ELR (cell line): ENCODE data around the gene PVALB.
A peak's percentile ranks its signal among the peaks of the same experiment; 100 is the strongest.

Experiments used
- DNase-seq: peaks from one replicate; pipeline ENCODE4 v3.0.0-alpha.2; 2015; ENCODE audit warnings: low read depth

PVALB gene

DNA sequence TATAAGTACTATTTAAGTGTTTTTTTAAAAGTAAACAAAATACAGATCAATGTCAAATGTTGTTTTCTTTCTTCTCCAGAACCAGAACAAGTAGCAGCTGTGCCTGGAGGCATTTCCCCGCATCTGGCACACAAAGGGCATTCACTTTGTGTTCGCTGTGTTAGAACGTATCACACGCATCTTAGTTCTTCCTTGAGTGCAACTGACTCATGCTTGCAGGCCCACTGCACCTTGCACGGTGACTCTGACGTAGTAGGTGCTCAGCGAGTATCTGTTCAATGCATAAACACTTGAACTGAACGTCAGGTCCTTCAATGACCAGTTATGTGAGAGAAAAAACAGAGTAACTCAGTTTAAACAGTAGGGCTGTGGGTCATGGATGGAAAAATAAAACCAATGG, 44.4 kb downstream of the PVALB start:
- no peak for DNase-seq

DNA sequence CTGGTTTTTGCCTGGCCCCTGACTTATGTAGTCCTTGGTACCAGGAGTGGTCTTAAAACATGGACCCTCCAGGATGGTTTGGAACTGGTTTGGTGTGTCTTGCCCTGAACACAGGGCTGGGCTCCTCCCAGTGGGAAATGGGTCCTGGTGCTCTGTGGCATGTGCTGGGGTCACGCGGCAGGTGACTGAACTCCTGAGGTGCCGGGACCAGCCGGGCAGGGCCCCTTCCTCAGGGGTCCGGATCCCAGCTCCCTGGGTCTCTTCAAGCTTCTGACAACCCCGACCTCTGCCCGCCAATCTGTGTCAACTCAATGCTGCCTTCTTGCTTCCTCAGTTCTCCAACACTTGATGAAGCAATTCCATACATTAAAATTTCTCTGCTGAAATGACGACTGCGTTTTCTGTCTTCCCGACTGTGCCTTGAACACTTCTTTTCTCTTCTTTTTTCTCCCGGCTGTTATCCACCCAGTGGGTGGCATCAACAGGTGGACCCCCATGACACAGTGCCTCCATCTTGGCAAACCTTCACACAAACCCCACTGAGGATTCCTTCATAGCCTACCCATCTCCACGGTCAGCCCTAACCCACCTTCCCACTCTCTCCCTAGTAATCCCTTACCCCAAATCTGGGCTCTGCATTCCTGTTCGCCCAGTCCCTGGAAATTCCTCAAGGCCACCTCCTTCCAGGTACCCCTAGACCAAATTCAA, 45.3 kb downstream of the PVALB start:
- DNase-seq, result no peak

DNA sequence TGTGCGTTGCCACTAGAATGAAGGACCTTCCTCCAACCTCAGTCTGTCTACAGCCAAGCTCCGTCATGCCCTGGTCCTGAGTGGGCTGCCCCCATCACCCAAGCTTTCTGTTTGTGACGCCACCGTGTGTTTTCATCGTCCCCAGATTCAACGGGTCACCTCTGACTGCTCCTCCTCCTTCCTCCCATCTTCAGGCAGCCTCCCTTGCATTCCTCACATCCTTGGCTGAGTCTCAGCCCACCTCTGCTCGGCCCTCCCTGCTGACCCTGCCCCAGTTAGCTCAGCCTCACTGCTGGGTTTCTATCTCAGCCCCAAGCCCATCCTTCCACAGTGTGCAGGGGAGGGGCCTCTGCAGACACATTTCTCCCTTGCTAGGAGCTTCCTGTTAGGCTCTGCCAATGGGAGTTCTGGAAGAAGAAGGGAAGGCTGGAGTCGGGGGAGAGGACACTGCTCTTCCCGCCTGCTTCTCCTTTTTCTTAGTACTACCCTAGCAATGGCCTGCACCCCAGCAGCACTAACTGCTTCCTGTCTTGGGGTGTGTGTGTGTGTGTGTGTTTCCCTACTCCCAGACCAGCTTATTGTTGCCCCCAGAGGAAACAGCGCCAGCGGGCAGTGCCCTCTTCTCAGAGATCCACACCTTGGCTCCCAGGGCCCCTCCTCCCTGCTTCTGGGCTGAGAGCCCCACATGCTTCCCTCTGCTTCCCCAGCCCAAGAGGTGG, 46.2 kb downstream of the PVALB start:
- no peak for DNase-seq

DNA sequence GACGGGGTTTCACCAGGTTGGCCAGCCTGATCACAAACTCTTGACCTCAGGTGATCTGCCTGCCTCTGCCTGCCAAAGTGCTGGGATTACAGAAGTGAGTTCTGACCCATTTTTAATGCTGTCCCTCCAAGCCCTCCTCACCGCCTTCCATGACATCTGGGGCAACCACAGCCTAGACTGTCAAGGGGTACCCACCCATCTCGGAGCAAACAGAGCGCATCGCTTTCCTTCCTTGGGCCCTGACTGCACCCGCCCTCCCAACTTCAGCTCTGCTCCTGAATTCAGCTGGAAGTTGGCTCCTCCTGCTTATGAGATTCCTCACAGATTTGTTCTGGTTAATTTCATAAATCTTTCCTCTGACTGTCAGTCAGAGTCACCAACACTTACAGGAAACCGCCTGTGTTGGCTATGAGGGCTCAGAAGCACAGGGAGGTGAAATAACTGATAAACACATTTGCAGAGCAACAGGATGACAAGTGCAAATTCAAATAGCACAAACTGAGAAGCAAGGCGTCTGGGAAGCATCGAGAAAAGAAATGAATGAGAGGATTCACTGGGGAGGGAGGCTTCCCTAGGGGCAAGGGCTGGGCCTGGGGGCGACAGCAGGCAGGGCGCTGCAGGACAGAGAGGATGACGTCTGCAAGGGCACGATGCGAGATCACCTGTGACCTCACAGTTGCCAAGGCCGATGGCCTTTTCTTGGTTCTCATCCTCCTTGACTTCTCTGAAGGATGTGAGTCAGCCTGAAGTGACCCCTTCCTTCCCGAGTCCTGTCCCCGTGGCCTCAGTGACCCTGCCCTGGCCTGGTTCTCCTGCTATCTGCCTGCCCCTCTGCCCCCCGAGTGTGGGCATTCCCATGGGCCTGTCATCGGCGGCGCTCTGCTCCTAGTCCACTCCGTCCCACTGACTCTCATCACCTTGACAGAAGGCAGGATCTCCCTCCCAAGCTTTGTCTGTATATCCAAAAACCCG, 47.0 kb downstream of the PVALB start:
- DNase-seq, result no peak

DNA sequence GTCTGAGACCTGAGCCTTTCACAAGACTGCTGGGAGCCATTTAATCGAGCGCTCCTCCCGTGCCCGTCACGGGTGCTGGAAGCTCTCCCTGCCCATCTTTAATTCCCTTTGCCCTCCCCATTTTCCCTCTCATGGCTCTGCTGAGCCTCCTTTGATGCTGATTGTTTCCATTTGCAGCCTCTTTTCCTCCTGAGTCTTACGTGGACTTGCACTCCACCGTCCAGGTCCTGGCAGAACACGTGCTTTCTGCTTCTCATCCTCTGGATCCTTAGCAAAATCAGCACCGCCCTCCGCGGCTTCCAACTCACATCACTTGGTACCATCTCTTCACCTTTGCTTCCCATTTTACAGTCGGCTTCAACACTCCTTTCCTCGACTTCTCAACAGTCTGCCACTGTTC, 48.2 kb downstream of the PVALB start:
- DNase-seq, result no peak

DNA sequence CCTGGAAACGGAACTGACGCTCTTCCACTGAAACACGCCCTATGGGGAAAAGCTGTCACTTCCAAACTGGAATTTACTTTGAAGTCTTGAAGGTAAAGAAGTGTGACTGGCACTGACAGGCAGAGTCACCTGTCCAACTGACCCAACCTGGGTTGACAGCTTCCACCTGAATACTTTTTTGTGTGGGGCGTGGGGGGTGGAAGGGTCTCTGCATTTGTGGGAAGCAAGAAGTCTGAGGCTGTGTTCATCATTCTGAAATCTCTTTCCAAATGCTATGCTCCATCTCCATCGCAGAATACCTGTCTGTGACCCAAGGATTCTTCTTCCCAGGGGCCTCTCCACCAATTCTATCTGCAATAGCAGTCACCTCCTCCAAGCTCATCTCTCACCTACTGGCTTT, 48.7 kb downstream of the PVALB start:
- no peak for DNase-seq

DNA sequence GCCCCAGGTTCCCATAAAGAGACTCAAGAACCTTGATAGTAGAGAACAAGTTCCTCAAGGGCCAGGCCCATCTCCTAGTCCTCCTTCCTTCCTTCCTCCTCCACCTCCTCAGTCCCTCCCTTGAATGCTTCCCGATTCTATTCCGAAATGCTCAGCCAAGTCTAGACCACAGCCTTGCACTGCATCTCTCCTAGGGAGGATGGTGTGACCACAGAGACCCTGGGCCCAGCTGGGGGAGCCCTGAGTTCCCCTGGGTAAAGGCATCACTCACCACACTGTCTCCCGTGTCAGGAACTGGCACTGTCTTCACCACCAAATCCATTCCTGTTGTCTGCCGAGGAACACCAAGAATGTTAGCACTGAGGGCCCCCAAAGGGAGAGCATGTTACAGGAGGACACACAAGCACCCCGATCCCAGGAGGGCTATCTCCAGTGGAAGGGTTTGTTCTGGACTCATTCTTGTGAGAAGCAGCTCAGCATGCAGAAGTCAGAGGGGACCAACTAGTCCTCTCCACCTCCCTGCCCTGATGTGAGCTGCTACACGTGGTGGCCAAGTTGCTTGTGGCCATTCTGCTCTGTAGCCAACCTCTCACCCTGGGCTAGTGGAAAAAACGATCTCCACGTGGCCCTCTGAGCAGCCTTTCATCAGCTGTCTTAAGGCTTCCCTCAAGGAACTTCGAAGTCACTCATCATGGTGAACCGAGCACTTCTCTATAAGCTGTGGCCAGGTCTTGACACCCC, 49.6 kb downstream of the PVALB start:
- DNase-seq, result no peak

DNA sequence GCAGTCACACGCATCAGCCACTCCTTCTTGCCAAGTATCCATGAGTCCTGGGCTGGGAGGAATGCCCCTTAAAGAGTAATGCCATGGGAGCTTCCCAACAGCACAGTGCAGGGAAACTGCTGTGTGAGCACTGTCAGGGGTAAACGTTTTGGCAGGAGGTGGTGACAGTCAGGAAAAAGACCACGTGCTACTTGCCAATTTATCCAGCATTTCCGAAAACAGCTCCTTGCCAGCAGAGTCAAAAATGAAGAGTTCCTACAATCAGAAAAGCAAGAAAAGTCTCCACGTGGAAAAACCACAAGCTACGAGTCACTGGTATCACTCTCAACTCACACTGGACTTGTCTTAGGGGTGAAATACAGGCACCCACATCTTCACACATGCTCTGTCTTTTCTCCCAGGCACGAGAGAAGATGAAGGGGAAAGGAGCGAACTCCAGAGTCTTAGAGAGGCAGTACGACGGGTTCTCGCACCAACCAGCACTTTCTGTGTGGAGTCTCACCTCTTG, 50.8 kb downstream of the PVALB start:
- peak; percentile 40 for DNase-seq

DNA sequence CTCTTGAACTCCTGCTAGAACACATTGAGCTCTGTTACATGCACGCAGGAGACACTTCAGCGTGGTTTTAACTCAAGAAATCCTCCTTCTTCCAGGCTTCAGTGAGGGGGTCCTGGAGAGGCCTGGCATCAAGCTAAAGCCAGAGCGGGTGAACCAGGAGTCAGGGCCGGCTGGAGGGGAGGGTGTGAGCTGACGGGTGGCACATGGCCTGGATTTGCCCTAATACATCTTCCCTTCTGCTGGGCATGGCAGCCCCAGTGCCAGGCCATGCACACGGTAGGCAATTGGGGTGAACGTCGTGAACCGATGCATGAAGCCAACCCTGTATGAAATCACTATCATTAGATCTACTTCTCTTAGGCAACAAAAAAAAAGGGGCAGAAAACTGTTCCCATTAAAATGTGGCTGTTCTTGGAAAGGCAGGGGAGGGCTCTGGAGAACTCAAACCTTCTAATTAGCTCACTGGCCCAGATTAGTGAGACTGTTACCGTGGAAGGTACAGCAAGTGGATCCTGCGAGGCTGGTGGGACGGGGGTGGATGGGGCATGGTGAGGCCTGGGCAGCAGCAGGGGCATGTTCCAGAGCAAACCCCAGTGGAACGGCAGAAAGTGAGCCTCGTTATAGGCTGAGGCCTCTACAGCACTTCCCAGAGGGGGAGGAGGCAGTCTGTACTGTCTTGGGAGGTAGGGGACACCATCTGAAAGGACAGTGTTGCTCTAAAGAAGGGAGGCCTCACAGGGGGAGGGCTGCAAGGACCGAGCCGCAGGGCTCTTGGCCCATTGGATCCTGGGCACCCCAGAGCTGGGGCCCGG, 51.5 kb downstream of the PVALB start:
- no peak for DNase-seq

DNA sequence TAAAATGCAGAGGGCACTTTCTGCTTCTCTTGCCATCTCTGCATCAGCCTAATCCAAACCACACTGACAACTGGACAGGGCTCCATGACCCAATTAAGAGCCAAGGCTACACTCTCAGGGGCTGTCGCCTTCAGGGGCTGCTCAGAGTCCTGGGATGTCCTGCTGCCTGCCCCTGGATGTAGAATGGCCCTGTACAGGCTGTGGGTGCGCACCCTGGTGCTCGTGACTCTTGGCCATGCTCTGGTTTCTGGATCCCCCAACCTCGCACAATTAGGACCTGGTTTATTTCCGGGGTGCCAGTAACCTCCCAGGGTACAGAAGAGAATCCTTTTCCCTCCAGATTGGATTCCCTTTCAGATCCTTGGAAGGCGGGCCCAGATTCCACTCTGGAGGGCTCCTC, 52.2 kb downstream of the PVALB start:
- no peak for DNase-seq

DNA sequence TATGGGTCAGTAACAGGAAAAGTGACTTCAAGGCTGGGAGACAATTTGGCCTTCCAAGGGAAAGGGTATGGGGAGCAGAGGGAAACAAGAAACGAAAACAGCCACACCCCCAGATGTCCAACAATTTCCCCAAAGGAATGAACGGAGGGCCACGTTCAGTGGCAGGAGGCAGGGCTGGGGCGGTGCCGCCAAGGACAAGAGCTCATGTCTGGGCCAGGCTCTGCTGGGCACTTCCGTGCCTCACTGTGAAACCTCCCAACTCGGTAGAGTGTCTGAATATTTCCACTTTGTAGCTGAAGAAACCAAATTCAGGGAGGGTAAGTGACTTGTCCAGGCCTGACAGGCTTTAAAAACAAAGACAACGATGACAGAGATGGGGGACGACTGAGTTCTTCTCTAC, 52.8 kb downstream of the PVALB start:
- DNase-seq, result no peak

DNA sequence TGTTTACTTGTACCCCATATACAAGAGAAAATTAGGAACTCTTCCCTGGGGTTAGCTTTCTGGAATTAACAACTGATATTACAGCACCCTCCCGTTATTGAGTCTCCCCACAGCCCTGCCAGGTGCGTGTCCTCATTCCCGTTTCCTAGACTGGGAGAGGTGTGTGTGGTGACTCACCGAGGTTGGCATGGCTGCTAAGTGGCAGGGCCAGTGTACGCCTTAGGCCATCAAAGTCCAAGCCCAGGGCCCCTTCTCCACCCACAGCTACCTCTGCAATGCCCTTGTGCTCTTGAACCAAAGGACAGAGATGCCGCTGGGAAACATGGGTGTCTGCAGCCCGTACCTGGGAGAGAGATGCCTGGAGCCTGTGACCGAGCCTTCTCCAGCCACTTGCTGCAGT, 53.3 kb downstream of the PVALB start:
- DNase-seq, result no peak

DNA sequence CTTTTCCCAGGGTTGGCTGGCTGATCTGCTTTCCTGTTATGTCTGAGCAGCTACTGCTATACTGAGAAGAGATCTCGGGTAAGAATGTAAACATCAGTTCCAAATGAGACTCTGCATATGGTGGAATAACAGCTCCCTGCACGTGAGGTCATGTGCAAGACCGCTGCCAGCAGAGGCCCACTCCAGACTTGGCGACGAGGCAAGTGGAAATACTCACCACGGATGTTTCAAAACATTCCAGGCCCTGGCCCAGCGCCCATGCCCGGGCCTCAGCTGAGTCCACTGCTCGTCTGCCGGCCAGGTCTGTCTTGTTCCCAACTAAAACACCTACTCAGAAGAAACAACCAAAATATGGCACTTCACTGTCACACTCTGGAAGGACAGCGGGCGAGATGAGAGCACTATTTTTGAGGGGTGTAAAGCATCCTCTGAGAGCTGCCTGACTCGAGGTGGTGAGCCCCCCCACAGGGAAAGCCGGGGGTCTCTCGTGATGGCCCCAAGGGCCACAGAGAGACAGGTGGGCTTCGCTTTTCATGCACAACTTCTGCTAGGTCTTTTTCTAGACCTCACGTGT, 54.1 kb downstream of the PVALB start:
- DNase-seq, result no peak

DNA sequence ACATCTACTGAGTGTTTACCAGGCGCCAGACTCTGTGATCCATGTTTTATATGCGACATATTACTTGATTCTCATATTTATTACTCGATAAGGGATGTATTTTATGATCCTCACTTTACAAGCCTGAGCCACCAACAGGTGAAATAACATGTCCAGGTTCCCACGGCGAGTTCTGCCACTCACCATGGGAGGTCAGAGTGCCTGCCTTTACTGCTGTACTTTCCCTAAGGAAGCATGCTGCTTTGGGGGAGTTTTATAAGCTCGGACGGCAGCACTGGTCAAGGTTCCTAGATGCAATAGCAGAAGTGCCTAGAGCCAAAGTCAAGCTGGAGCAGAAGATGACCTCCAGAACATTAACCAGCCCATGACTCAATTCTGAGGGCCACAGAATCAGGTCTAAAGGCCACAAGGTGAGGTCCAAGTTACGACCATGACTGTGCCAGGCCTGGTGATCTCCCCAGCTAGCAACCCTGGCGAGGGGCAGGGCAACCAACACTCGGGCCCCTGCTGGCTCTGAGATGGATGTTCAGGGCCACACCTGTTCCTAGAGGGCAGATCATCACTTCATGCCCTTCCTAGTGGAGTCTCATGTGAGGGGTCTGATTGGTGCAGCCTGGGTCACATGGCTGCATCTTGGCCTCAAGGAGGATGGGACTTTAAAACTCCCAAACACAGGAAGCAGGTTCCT, 55.1 kb downstream of the PVALB start:
- no peak for DNase-seq

DNA sequence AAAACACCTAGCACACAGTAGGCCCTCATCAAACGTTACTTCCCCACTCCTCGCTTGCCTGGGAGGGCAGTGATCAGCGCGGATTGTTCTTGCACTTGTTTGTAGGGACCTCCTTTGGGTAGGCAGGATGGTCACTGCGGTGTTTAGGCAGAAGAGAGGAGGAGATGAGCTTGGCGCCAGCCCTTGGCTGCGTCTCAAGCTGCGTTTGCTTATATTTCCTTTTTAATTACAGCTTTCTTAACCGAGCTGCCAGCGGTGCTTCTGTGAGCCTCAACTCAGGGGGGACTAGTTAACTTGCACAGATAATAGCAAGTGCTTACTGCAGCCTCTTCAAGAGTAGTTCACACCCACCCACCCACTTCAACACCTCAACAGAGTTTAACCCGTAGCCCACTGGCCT, 56.0 kb downstream of the PVALB start:
- no peak for DNase-seq

DNA sequence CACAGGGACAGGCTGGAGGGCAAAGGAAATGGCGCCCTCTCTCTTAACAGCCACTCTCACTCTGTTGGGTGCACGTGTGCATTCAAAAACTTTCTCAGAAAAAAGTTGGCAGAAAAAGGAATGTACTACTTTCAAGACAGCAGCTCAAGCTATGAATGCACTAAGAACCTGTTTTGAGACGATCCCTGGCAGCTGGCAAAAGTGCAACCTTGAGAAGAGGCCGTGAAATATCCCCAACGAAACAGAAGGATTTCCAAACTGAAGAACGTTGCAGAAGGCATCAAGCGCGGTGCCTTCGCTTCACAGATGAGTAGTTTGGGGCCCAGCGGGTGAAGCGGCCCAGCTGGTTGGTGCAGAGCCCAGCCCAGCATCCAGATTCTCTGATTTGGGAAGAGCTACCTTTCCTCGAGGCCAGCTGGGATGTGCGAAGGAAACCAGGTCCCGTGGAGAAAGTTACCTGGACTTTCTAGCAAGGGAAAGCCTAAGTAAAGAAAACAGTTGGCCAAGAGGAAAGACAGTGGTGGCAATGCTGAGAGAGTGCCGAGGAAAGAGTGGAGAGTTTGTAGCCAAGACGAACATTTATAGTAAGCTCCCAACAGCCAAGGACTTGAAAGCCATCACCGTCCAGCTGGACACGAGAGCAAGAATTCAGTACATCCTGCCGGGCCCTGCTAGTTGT, 57.2 kb downstream of the PVALB start:
- DNase-seq, result no peak

DNA sequence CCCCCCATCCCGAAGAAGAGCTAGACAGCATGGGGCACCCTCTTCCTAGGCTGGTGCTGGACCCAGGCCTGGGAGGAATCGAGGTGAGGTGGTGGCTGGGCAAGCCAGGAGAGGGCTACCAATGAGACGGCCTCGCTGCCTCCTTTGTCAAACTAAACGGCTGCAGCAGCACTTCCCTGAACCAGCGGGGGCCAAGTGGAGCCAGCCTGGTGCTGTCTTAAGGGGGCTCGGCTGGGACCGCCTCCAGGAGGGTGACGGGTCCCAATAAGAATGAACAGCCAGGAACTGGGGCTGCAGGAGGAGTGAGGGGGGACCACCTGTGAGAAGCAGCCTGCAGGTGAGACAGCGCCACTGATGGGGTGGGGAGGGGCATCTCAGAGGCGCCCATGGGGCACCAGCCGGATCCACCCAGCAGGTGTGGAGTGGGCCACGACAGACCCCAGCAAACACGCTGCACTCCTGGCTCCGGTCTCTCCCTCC, 58.0 kb downstream of the PVALB start:
- DNase-seq, result no peak

DNA sequence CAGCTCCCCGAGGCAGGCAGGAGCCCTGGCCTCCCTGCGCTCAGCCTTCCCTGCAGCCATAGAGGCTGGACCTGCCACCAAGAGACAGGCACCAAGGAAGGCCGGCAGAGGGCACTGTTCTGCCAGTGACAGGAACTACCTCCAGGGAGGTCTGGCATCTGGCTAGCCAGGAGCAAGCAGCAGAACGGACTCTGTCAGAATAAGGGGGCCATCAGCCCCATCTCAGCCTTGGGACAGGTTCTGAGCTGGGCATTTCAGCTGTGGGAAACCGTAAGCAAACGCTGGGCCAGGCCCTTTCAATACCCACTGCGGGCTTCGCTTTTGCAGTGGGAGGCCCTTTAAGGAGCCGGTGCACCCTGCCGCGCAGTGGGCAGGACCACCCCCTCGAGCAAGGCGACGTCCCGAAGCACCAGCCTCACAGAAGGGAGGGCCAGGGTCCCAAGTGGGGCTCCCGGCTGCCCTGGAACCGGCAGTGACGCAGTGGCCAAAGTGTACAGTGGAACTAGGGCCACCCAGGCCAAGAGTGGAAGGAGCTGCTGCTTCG, 59.1 kb downstream of the PVALB start:
- DNase-seq, result peak; percentile 75
